ENCODE data around the gene ATP9A.

Gene ATP9A

DNA sequence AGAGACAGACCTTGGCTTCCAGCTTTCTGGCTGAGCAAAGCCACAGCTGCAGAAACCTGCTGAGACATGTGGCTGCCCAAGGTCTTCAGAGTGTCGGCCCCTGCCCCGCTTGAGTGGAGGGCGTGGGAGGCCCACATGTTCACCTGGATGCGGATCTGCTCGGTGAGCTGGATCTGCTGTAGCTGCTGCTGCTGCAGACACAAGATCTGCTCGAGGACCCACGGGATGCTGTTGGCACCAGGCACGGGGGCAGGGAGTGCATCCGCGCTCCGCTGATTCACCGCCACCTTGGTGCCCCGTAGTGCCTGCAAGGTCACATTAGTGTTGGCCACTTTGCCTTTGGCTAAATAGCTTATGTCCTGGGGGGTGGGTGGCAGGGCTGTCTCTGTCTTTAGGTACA is 23.4 kb upstream of the ATP9A start:
- Histone ChIP-seq H3K4me2 (ENCODE audit: low read length) (no peak overlapping the region), H3K79me2 (ENCODE audit: control insufficient read depth, low read length) (no peaks in the 10 kb centered on the region), H3F3A (ENCODE audit: control insufficient read depth, insufficient read depth) (no peaks in the 10 kb centered on the region), H3K4me1 (ENCODE audit: control insufficient read depth, low read length) (no peaks in the 10 kb centered on the region), H3K27me3 (ENCODE audit: control insufficient read depth, low read length) (peaks cover 4% of the 10 kb centered on the region; the same call in 1 of the 2 replicates), H3K27ac (ENCODE audit: low read depth, low read length) (no peak overlapping the region), H4K20me1 (ENCODE audit: control insufficient read depth, insufficient read depth, low read depth, low read length) (no peaks in the 10 kb centered on the region), H3K9me2 (replicated peaks; ENCODE audit: control insufficient read depth, low read length) (no peaks in the 10 kb centered on the region), H3K9me3 (ENCODE audit: control insufficient read depth, insufficient read depth, low read length) (no peaks in the 10 kb centered on the region), H3K4me3 (ENCODE audit: low read length) (no peak overlapping the region), H3K36me3 (ENCODE audit: control insufficient read depth, low read length) (no peaks in the 10 kb centered on the region)
- TF ChIP-seq EZH2phosphoT487 (IDR thresholded peaks at IDR 0.05; ENCODE audit: borderline replicate concordance, low read length), result no peak
- TF ChIP-seq, protein P1, sequence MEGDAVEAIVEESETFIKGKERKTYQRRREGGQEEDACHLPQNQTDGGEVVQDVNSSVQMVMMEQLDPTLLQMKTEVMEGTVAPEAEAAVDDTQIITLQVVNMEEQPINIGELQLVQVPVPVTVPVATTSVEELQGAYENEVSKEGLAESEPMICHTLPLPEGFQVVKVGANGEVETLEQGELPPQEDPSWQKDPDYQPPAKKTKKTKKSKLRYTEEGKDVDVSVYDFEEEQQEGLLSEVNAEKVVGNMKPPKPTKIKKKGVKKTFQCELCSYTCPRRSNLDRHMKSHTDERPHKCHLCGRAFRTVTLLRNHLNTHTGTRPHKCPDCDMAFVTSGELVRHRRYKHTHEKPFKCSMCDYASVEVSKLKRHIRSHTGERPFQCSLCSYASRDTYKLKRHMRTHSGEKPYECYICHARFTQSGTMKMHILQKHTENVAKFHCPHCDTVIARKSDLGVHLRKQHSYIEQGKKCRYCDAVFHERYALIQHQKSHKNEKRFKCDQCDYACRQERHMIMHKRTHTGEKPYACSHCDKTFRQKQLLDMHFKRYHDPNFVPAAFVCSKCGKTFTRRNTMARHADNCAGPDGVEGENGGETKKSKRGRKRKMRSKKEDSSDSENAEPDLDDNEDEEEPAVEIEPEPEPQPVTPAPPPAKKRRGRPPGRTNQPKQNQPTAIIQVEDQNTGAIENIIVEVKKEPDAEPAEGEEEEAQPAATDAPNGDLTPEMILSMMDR (IDR thresholded peaks at IDR 0.05; ENCODE audit: low read depth, low read length, poor library complexity, severe bottlenecking), result no peak

DNA sequence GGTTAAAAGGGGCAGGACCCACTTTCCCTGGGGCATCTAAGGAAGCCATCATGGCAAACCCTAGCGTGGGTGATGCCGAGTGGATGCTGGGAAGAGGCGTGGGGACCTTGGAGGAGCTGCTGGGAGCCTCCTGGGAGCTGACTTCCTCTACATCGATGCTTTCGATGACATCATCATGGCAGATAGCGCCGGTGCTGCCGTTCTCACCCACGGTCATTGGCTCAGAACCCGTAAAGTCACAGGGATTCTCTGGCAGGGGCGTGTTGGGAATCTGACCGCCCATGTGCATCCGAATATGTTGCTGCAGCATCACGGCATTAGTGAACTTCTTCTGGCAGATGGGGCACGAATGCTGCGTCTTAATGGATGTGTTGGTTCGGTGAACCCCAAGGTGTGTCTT is 22.1 kb upstream of the ATP9A start:
- no peak for TF ChIP-seq EZH2phosphoT487 (IDR thresholded peaks at IDR 0.05; ENCODE audit: borderline replicate concordance, low read length)
- TF ChIP-seq, protein P1 (IDR thresholded peaks at IDR 0.05; ENCODE audit: low read depth, low read length, poor library complexity, severe bottlenecking), result no peak
- Histone ChIP-seq H3K79me2 (ENCODE audit: control insufficient read depth, low read length) (no peaks in the 10 kb centered on the region), H3K36me3 (ENCODE audit: control insufficient read depth, low read length) (no peaks in the 10 kb centered on the region)

DNA sequence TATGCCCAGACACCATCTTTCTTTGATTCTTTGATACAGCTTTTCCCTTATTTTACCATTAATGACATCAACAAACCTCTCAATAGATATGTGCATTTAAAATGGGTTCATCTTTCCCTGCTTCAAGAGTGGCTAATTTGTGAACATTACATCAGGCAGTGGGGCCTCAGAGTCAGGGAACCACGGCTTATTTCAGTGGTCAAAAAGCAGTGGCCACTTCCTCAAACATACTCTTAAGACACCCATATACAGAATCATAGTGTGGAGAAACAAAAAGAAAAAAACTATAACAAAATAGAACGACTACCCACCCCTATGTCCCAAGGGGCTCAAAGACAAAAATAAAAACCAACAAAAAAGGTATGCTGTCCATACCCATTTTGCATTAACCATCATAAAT is 21.2 kb upstream of the ATP9A start:
- H4K20me1 ChIP-seq (ENCODE audit: control insufficient read depth, insufficient read depth, low read depth, low read length), result no peaks in the 10 kb centered on the region
- no peaks in the 10 kb centered on the region for H3K9me2 ChIP-seq (replicated peaks; ENCODE audit: control insufficient read depth, low read length)
- H3K36me3 ChIP-seq (ENCODE audit: control insufficient read depth, low read length), result no peaks in the 10 kb centered on the region
- H3K27me3 ChIP-seq (ENCODE audit: control insufficient read depth, low read length), result no peaks in the 10 kb centered on the region
- H3K4me3 ChIP-seq (ENCODE audit: low read length), result no peak overlapping the region
- TF ChIP-seq, protein P1 (IDR thresholded peaks at IDR 0.05; ENCODE audit: low read depth, low read length, poor library complexity, severe bottlenecking), result no peak
- TF ChIP-seq EZH2phosphoT487 (IDR thresholded peaks at IDR 0.05; ENCODE audit: borderline replicate concordance, low read length), result no peak
- H3K27ac ChIP-seq (ENCODE audit: low read depth, low read length), result no peak overlapping the region
- H3K4me2 ChIP-seq (ENCODE audit: low read length), result no peak overlapping the region
- no peaks in the 10 kb centered on the region for H3F3A ChIP-seq (ENCODE audit: control insufficient read depth, insufficient read depth)
- H3K9me3 ChIP-seq (ENCODE audit: control insufficient read depth, insufficient read depth, low read length), result no peaks in the 10 kb centered on the region
- no peaks in the 10 kb centered on the region for H3K79me2 ChIP-seq (ENCODE audit: control insufficient read depth, low read length)
- H3K4me1 ChIP-seq (ENCODE audit: control insufficient read depth, low read length), result no peaks in the 10 kb centered on the region

More for the DNA sequence above, 22.1 kb upstream of the ATP9A start:
- Histone ChIP-seq H3K27me3 (ENCODE audit: control insufficient read depth, low read length) (no peaks in the 10 kb centered on the region), H3K4me1 (ENCODE audit: control insufficient read depth, low read length) (no peaks in the 10 kb centered on the region), H3K27ac (ENCODE audit: low read depth, low read length) (no peak overlapping the region), H3K4me2 (ENCODE audit: low read length) (no peak overlapping the region), H3F3A (ENCODE audit: control insufficient read depth, insufficient read depth) (no peaks in the 10 kb centered on the region), H4K20me1 (ENCODE audit: control insufficient read depth, insufficient read depth, low read depth, low read length) (no peaks in the 10 kb centered on the region), H3K9me2 (replicated peaks; ENCODE audit: control insufficient read depth, low read length) (no peaks in the 10 kb centered on the region), H3K9me3 (ENCODE audit: control insufficient read depth, insufficient read depth, low read length) (no peaks in the 10 kb centered on the region), H3K4me3 (ENCODE audit: low read length) (no peak overlapping the region)

DNA sequence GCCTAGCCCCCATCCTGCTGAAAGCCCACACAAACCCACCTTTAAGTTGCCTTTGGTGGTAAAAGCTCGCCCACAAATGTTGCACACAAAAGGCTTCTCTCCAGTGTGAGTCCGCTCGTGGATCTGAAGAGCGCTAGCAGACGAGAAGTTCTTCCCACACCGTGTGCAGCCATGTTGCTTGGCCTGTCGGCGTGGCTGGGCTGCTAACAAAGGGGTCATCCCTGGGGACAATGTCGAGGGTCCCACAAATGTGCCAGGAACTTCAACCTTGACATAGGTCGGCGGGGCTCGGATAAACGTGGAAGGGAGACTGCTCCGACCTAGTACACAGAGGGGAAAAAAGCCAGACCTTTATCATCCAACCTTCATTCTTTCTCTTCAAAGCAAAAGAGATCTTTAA is 20.6 kb upstream of the ATP9A start:
- Histone ChIP-seq H4K20me1 (ENCODE audit: control insufficient read depth, insufficient read depth, low read depth, low read length) (no peaks in the 10 kb centered on the region), H3K79me2 (ENCODE audit: control insufficient read depth, low read length) (no peaks in the 10 kb centered on the region), H3F3A (ENCODE audit: control insufficient read depth, insufficient read depth) (no peaks in the 10 kb centered on the region), H3K27ac (ENCODE audit: low read depth, low read length) (no peak overlapping the region), H3K9me3 (ENCODE audit: control insufficient read depth, insufficient read depth, low read length) (no peaks in the 10 kb centered on the region), H3K9me2 (replicated peaks; ENCODE audit: control insufficient read depth, low read length) (no peaks in the 10 kb centered on the region), H3K4me2 (ENCODE audit: low read length) (no peak overlapping the region), H3K27me3 (ENCODE audit: control insufficient read depth, low read length) (no peaks in the 10 kb centered on the region), H3K4me1 (ENCODE audit: control insufficient read depth, low read length) (no peaks in the 10 kb centered on the region), H3K4me3 (ENCODE audit: low read length) (no peak overlapping the region), H3K36me3 (ENCODE audit: control insufficient read depth, low read length) (no peaks in the 10 kb centered on the region)
- TF ChIP-seq, protein P1 (IDR thresholded peaks at IDR 0.05; ENCODE audit: low read depth, low read length, poor library complexity, severe bottlenecking), result no peak
- no peak for TF ChIP-seq EZH2phosphoT487 (IDR thresholded peaks at IDR 0.05; ENCODE audit: borderline replicate concordance, low read length)

All from DOHH2 (cell line).